Jurkat, Clone E6-1 (cell line): ENCODE measurements around the gene P3H3.

Source experiments
- DNase-seq: peaks from one replicate; pipeline ENCODE4 v3.0.0-alpha.2; 2011; ENCODE audit warnings: low read depth, low spot score
- H3K4me3 ChIP-seq: 2 replicates; pipeline ENCODE4 v1.5.1; 2011; ENCODE audit warnings: mild to moderate bottlenecking, low read length, control low read depth, moderate library complexity

Gene P3H3

DNA sequence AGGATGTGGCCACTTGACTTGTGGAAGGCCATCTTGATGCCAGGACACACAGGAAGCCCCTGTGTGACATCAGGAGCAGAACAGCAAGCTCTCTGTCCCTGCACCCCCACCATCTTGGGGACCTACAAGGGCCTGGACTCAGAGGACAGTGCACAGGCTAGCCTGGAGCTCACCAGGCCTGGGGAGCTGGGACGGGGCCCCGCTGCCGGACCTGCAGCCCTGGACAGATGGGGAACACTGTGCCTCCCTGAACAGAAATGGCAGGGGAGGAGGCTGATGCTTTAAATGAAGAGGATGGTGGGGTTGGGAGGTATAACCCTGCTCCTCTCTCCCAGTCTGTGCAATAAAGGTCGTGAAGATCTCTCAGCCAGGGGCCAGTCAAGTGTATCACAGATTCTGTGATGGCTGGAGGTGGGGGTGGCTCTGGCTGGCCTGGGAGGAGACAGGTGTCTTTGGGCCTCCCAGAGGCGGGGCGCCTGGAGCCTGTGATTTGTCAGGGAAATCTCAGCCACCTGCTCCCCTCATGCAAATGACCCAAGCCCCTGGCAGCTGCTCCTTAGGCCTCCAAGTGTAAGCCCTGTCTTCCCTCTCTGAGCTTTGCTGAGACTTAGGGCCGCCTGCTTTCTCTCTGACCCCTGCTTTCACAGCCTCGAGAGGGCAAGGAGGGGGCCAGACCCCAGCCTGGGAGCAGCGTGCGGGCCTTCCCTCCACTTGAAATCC, 11.4 kb downstream of the P3H3 start:
- DNase-seq: no peak
- no peak overlapping the region for H3K4me3 ChIP-seq

DNA sequence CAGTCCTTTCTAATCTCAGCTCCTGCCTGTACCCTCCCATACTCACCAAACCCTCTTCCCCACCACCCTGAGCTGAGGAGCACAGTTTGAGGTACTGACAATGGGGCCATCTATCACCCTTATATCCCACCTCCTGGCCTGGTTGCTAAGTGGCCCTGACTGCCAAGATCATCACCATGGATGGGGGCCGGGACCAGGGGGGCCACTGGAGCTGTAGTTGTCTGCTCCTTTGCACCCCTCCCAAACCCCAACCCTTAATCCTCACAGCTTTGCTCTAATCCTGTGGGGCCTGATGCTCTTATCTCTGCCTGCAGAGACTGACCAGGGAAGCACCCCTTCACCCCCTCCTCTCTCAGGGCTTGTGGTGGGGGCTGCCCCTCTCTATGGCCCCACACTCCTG, 12.1 kb downstream of the P3H3 start:
- H3K4me3 ChIP-seq: no peak overlapping the region
- no peak for DNase-seq

DNA sequence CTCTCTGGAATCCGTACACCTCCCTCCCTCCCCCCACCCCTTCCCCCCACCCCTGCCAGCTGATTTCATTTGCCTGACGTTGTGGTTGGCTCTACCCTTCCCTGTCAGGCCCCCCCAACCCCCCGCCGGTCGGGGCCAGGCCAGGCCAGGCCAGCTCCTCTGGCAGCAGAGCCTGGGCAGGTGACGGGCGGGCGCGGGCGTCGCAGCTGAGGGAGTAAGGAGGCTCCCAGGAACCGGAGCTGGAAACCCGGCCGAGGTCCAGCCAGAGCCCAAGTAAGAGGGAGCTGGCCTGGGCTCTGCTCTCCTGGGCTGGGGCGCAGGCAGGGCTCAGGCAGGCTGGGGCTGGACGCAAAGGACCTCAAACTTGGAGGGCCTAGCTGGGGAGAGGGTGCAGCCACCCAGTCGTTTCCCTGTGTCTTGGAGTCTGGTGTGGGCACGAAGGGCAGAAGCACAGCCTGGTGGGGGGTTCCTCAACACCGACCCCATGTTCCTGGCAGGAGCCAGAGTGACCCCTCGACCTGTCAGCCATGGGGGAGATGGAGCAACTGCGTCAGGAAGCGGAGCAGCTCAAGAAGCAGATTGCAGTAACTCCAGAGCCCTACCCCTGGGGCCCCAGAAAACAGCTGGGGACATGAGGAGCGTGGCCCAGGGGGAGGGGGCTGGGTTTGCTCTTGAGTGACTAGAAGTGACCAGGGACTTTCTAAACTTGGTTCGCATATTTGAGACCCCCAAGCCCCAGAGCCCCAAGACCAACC, 12.7 kb downstream of the P3H3 start, which contains the start of gene GNB3:
Gene GNB3 (plus strand): TSS at position 165 of the 755 bp plus-strand sequence. CDS start 363 bp downstream, at position 528.
- no peak within 1 kb of the TSS for H3K4me3 ChIP-seq
- no peak for DNase-seq

DNA sequence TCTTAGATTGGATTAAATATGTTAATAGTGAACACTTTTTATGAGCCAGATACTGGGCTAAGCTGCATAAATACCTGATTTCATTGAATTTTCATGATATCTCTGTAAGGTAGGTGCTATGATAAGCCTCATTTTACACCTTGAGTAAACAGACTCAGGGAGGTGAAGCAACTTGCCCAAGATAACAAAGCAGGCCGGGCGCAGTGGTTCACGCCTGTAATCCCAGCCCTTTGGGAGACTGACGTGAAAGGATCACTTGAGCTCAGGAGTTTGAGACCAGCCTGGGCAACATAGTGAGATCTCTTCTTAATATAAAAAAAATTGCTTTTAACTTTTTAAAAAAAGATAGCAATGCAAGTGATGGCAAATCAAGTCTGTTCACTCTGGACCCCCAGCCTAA, 13.9 kb downstream of the P3H3 start:
- no peak for DNase-seq
- no peak overlapping the region for H3K4me3 ChIP-seq

DNA sequence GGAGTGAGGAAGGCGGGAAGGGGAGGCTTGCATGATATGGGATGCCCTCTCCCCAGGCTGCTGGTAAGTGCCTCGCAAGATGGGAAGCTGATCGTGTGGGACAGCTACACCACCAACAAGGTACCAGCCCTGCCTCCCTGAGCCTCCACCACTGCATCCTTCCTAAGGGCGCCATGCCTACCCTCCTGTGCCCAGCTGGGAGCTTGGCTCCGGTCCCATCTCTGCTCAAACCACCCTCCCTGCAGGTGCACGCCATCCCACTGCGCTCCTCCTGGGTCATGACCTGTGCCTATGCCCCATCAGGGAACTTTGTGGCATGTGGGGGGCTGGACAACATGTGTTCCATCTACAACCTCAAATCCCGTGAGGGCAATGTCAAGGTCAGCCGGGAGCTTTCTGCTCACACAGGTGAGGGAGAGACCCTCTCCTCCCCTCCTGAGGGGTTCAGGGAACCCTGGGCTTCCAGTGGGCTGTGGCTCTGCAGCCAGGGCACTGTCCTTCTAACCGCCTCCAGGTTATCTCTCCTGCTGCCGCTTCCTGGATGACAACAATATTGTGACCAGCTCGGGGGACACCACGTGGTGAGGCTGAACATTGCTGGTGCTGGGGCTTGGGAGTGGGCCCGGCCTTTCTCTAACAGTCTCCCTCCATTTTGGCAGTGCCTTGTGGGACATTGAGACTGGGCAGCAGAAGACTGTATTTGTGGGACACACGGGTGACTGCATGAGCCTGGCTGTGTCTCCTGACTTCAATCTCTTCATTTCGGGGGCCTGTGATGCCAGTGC, 15.1 kb downstream of the P3H3 start:
- DNase-seq: no peak
- no peak overlapping the region for H3K4me3 ChIP-seq

DNA sequence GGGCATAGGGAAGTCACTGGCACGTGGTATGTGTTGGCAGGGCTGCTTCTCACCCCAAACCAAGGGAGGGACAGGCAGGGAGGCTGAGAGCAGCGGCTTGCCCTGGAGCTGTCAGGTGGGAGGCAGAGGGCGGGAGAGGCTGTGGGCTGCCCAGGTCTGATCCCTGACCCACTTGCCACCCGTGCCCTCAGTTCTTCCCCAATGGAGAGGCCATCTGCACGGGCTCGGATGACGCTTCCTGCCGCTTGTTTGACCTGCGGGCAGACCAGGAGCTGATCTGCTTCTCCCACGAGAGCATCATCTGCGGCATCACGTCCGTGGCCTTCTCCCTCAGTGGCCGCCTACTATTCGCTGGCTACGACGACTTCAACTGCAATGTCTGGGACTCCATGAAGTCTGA, 17.2 kb downstream of the P3H3 start:
- no peak overlapping the region for H3K4me3 ChIP-seq
- no peak for DNase-seq

DNA sequence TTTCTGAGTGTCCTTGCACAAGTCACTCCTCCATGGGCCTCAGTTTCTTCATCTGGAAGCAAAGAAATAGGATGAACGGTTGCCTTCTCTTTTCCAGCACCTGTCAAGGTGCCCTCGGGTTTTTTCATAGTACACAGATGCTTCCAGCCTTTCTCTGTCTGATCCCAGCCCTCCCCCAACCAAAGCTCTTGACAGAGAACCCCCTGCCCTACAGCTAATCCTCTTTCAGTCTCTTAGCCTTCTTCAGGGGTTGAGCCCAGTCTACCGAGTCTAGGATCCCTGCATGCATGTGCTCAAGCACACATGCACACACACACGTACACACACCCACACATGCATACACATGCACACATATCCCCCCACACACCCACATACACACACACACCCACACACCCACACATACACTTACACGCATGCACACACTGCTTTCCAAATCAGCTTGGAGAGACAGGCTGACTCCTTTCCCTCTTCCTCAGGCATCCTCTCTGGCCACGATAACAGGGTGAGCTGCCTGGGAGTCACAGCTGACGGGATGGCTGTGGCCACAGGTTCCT, 18.2 kb downstream of the P3H3 start:
- no peak for DNase-seq
- no peak overlapping the region for H3K4me3 ChIP-seq

DNA sequence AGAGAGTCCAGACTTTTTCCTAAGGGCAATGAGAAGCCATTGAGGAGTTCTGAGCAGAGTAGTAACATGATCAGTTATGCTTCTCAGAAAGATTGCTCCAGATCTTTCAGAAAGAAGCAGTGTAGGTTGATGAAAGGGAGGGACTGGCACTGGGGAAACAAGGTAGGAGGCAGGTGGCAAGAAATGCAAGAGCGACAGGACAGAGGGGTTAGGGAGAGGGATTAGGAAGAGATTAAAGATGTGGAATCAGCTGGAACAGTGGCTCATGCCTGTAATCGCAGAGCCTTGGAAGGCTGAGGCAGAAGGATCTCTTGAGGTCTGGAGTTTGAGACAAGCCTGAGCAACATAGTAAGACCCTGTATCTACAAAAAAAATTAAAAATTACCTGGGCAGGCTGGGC, 19.5 kb downstream of the P3H3 start:
- DNase-seq: no peak
- H3K4me3 ChIP-seq: no peak overlapping the region

DNA sequence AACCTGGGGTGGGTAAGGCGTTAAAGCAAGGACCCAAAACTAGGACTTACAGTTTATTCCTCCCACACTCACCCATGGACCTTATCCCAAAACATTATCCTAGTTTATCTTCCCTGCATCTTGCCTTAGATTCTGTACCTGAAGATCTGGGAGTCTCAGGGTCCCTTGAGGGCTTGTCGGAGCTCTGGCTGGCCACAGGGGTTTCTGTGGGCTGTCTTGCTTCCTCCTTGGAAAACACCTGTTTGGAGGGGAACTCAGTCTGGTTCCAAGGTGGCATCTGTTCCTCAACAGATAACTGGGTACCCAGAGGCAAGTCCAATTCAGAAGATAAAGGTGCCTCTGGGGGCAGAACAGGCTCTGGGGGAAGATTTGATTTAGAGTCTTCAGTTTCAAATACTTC, 21.2 kb downstream of the P3H3 start:
- DNase-seq: no peak
- H3K4me3 ChIP-seq: no peak overlapping the region

DNA sequence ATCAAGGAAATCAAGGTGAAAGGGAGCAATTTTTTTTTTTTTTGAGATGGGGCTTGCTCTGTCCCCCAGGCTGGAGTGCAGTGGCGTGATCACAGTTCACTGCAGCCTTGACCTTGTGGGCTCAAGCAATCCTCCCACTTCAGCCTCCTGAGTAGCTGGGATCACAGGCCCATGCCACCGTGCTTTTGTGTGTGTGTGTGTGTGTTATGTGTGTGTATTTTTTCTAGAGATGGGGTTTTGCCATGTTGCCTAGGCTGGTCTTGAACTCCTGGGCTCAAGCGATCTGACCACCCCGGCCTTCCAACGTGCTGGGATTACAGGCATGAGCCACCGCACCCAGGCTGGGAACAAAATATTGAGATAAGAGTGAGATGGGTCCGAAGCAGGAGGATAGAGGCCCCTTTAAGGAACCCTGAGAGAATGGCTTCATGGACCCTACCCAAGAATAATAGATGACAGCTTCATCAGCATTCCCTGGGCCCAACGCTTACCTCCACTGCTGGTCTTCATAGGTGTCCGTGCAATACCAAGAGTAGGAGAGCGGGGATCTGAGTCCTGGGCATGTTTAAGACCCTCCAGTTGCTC, 21.9 kb downstream of the P3H3 start:
- H3K4me3 ChIP-seq: peak overlapping the region; percentile 92
- DNase-seq: no peak

DNA sequence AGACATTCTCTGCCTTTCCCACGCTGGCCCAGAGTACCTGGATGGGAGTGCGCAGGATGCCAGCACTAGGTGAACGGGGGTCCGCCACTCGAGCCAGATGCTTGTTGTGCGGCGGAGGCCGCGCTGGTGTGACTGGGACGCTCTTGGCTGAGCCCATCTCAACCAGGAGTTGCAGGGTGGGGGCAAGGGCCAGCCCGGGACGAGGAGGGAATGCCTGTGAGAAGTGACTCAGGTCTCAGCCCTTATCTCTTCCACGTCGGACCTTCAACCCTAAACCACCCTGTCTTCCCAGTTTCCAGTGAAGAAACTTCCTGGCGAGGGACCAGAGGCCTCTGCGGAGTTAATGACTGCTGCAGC, 22.6 kb downstream of the P3H3 start:
- no peak for DNase-seq
- peak overlapping the region; percentile 92 for H3K4me3 ChIP-seq

DNA sequence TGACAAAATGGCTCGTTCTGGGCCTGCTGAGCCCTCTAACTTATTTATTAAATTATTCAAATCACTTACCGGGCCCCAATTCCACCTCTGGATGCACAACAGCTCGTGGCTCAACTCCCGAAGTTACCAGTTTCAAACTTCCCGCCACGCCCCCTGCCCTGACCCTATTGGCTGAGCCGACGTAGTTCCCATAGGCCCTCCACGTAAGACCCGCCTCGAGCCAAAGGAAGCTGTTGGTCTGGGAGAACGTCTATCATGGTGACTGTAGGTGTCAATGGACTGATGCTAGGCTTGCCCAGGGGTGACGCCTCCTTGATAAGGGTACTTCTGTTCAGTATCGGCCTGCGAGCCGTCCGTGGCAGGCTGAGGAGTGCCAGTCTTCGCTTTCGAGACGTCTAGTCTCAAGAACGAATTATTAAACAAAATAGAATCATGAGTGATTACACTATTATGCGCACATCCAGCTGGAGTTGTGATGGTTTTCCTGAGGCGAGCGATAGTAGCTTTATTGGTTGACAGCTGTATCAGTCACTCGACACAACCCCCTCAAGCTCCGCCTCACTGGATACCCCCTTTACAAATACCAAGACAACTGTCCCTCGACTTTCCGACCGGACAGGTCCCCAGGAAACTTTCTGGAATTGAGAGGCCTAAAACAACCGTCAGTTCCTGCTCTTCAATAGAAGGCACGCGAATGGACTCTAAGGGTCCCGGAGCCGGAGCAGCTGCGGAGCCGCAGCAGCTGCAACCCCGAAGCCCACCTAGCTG, 23.1 kb downstream of the P3H3 start, which contains the start of gene CDCA3:
Gene CDCA3 (minus strand): TSS at position 134 of the 768 bp plus-strand sequence. CDS start 334 bp downstream, outside the sequence.
- peak within 1 kb of the TSS; percentile 92 for H3K4me3 ChIP-seq
- DNase-seq: peak; percentile 99

DNA sequence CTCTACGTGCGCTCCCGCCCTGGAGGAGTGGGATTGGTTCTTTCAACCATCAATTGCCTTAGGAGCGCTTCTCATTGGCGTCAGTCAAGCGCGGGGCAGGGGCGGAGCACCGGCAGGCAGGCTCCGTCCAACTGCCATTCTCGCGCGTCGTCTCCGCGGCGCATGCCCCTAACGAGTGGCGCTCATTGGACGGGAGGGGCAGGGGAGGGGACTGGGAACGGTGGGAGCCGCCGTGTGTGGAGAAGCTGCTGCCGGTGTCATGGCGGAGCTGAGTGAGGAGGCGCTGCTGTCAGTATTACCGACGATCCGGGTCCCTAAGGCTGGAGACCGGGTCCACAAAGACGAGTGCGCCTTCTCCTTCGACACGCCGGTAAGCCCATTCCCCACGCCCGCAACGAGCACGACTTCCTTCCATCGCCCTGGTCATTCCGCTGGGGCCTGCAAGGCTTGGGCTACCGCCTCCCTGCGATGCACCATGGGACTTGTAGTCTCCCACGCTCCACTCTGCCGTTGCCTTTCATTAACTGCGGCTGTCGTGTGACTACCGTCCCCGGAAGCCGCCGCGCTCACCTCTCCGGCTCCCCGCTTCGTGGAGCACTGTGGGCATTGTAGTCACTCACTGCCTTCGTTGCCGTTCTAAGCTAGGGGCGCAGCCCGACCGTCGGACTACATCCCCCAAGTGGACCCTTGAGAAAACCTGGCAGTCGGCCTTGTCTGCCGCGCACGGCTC, 23.9 kb downstream of the P3H3 start, which contains the start of gene USP5:
Gene USP5 (plus strand): TSS at position 230 of the 730 bp plus-strand sequence. CDS start 30 bp downstream, at position 260.
- H3K4me3 ChIP-seq: peak within 1 kb of the TSS; percentile 92
- DNase-seq: peak; percentile 99

DNA sequence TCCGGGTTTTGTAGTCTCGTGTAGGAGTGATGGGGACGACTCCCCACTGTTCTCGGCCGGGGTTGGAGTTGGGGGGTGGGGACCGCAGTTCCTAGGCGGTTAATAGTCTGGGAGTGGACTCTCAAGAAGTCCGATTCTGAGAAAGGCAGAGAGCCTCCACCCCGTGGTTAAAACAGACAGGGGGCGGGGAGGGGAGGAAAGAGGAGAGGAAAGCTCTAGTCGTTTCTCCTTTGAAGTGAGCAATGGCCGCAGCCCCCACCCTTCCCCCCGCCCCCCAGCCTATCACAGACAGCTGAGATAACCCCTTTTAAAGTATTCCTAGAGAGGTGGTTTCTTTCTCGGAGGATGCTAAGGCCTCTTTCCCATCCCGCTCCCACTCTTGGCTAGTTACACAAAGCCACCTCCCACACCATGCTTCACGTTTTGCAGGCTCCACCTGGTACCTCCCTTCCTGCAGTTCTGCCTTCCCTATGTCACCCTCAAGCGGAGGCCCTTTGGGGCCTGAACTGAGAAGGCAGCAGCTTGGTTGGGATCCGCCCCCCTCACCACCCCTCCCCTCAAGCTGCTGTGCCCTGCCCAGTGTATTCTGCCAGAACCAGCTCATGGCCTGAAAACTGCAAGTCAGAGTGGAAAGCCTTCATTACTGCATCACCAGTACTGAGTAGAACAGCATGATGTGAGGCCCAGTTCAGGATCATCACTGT, 24.6 kb downstream of the P3H3 start:
- peak; percentile 42 for DNase-seq
- peak overlapping the region; percentile 92 for H3K4me3 ChIP-seq

DNA sequence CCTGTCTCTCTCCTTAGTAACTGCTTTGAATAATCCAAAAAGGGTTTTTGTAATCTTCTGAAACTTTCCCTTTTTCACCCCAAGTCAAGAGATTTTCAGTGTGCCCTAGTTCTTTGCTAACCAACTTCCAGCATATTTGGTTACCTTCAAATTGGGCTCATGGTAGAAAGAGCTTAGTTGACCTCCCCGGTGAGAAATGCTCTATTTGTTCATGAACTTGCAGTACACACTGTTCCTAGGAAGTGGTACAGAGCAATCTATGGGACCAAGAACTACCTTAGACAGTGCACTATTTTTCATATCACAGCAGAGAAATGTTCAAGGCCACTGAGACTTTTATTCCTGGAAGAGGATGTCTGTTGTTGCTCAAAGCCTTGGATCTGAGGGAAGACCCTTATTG, 25.4 kb downstream of the P3H3 start:
- peak overlapping the region; percentile 92; the same call in 1 of the 2 replicates for H3K4me3 ChIP-seq
- DNase-seq: no peak

DNA sequence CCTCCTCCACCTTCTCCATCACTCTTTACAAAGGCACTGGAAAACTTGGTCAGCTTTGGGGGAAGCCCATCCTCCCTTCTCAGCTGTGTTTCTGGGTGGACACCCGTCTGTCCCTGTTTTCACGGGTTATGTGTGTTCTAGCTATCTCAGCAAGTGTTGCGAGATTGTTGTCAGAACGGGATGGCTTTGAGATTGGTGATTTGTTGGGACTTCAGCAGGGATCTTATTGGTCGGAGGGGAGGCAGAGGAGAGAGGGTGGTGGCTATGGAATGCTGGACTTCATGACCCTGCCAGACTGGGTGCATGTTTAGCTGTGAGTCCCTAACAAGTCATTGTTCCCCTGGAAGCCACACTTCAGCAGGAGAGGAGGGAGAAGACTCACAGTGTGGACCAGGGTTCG, 25.8 kb downstream of the P3H3 start:
- no peak overlapping the region for H3K4me3 ChIP-seq
- no peak for DNase-seq

DNA sequence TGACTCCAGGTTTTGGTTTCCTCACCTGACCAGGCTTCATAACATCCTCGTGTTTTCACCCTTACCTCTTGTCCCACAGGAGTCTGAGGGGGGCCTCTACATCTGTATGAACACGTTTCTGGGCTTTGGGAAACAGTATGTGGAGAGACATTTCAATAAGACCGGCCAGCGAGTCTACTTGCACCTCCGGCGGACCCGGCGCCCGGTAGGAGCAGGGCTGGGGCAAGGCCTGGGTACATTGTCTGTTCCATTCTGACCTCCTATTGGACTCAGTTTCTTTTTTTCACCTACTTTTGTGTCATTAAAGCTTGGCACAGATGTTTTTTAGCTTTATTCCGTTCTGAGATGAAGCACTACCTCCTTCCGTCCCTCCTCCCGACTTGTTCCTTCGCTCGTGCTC, 27.1 kb downstream of the P3H3 start:
- no peak for DNase-seq
- no peak overlapping the region for H3K4me3 ChIP-seq
